CD14-positive monocyte (primary cell): ENCODE results near the gene TBXA2R. TPM values are rescaled to one million over a fixed set of nuclear protein-coding genes. Genes with fewer than 3 reads are reported as not detected.
A peak's percentile ranks its signal among the peaks of the same experiment; 100 is the strongest.

Experiments used
- DNase-seq, 3 donors: peaks; one replicate each; pipeline ENCODE4 v3.0.0-alpha.2; 2011 to 2022
- H2AFZ ChIP-seq: 2 replicates; pipeline ENCODE4 v1.6.0; 2012; ENCODE audit warnings: mild to moderate bottlenecking, low read depth, low read length, inconsistent platforms; ENCODE audit not compliant: insufficient read depth, poor library complexity, severe bottlenecking
- H3K27ac ChIP-seq, 2 donors: 1 replicate in 1 of 2; 2 replicates in 1 of 2; pipeline ENCODE4 v1.5.1; 2012 to 2013; ENCODE audit warnings: low read length in 2 of 2, control low read depth in 1 of 2, inconsistent platforms in 1 of 2, low read depth in 1 of 2, mild to moderate bottlenecking in 1 of 2
- H3K27me3 ChIP-seq, 2 donors: one replicate each; pipeline versions ENCODE4 v1.6.0 to v1.6.1; 2011 to 2013; ENCODE audit warnings: low read length in 2 of 2; ENCODE audit not compliant: control insufficient read depth in 2 of 2, insufficient read depth in 2 of 2
- H3K36me3 ChIP-seq, 2 donors: replicated peaks in 1 of 2; 1 replicate in 1 of 2; 2 replicates in 1 of 2; pipeline versions ENCODE4 v1.5.1 to v1.6.1; 2012 to 2013; ENCODE audit warnings: low read length in 2 of 2, control low read depth in 1 of 2, inconsistent platforms in 1 of 2, mild to moderate bottlenecking in 1 of 2; ENCODE audit not compliant: insufficient read depth in 2 of 2, control insufficient read depth in 1 of 2
- H3K4me1 ChIP-seq, 2 donors: 1 replicate in 1 of 2; 2 replicates in 1 of 2; pipeline versions ENCODE4 v1.5.1 to v1.6.1; 2012 to 2013; ENCODE audit warnings: low read length in 2 of 2, control low read depth in 1 of 2, inconsistent platforms in 1 of 2, mild to moderate bottlenecking in 1 of 2, moderate library complexity in 1 of 2; ENCODE audit not compliant: insufficient read depth in 2 of 2, control insufficient read depth in 1 of 2
- H3K4me2 ChIP-seq: replicated peaks from 2 replicates; pipeline ENCODE3; 2012; ENCODE audit warnings: low read length, moderate library complexity, mild to moderate bottlenecking; ENCODE audit not compliant: poor library complexity, severe bottlenecking; ENCODE audit errors: extremely low read depth
- H3K4me3 ChIP-seq, 3 experiments: fragments of 200-600 bp in 1 of 3; sonication (generic) in 1 of 3; replicated peaks in 1 of 3; 1 replicate in 2 of 3; 2 replicates in 1 of 3; pipeline ENCODE4 v1.5.1; 2011 to 2013; ENCODE audit warnings: low read length in 3 of 3, mild to moderate bottlenecking in 3 of 3, control low read depth in 2 of 3, low read depth in 2 of 3, inconsistent platforms in 1 of 3, moderate library complexity in 1 of 3
- H3K79me2 ChIP-seq: 2 replicates; pipeline ENCODE4 v1.6.0; 2012; ENCODE audit warnings: mild to moderate bottlenecking, control low read depth, inconsistent platforms, low read length, moderate library complexity; ENCODE audit not compliant: insufficient read depth
- H3K9ac ChIP-seq: 2 replicates; pipeline ENCODE4 v1.6.0; 2017; ENCODE audit warnings: low read length, mild to moderate bottlenecking; ENCODE audit not compliant: insufficient read depth, poor library complexity, severe bottlenecking
- H3K9me3 ChIP-seq, 2 donors: replicated peaks in 1 of 2; 1 replicate in 1 of 2; 2 replicates in 1 of 2; pipeline versions ENCODE4 v1.5.1 to v1.6.1; 2012 to 2013; ENCODE audit warnings: low read length in 2 of 2, control low read depth in 1 of 2; ENCODE audit not compliant: control insufficient read depth in 1 of 2, insufficient read depth in 1 of 2
- H4K20me1 ChIP-seq: 2 replicates; pipeline ENCODE4 v1.6.0; 2012; ENCODE audit warnings: mild to moderate bottlenecking, low read length, control low read depth, moderate library complexity; ENCODE audit not compliant: insufficient read depth
- H3K27ac Mint-ChIP-seq, 7 donors: one replicate each; pipeline ENCODE4 v1.8.0; 2020; ENCODE audit warnings: mild to moderate bottlenecking in 7 of 7, mixed read lengths in 7 of 7, moderate library complexity in 6 of 7, inconsistent platforms in 2 of 7
- H3K27me3 Mint-ChIP-seq, 3 donors: one replicate each; pipeline ENCODE4 v1.8.0; 2021 to 2022; ENCODE audit warnings: low read depth in 3 of 3, mild to moderate bottlenecking in 3 of 3, mixed read lengths in 3 of 3, moderate library complexity in 3 of 3, inconsistent platforms in 1 of 3
- H3K36me3 Mint-ChIP-seq, 2 donors: one replicate each; pipeline ENCODE4 v1.8.0; 2020; ENCODE audit warnings: mixed read lengths in 2 of 2, inconsistent platforms in 1 of 2, mild to moderate bottlenecking in 1 of 2
- H3K4me1 Mint-ChIP-seq: one replicate; pipeline ENCODE4 v1.8.0; 2020; ENCODE audit warnings: mild to moderate bottlenecking, mixed read lengths
- H3K4me3 Mint-ChIP-seq, 2 donors: one replicate each; pipeline ENCODE4 v1.8.0; 2020; ENCODE audit warnings: mild to moderate bottlenecking in 2 of 2, mixed read lengths in 2 of 2, moderate library complexity in 1 of 2
- H3K9me3 Mint-ChIP-seq, 7 donors: one replicate each; pipeline ENCODE4 v1.8.0; 2020 to 2022; ENCODE audit warnings: mixed read lengths in 7 of 7, mild to moderate bottlenecking in 6 of 7, moderate library complexity in 6 of 7, inconsistent platforms in 2 of 7
- WGBS: methylation state at CpG from one replicate; pipeline ENCODE4 v1.1.5; 2013; ENCODE audit warnings: missing lambda C conversion rate; ENCODE audit not compliant: insufficient coverage; 5-methylcytosine and 5-hydroxymethylcytosine counted together
- intact Hi-C, 2 donors: fragments of 100-400 bp; cut with micrococcal nuclease; formaldehyde crosslinking; loops; one replicate each; pipeline versions ENCODE4 v1.15.0 to v1.15.1; 2023
- polyA plus RNA-seq, 3 donors: library from polyadenylated mRNA; depleted of rRNA in 1 of 3; unstranded in 2 of 3; stranded (reverse) in 1 of 3; fragments of 300-500 nt in 2 of 3; fragments of >200 nt in 1 of 3; fragmentation: Illumina TruSeq in 2 of 3; gene quantifications; 1 replicate in 2 of 3; 2 replicates in 1 of 3; pipeline ENCODE4 v1.2.3, GENCODE V29; 2012 to 2021
- TF ChIP-seq, protein P1 (sequence below): fragments of 200-600 bp; IDR thresholded peaks from one replicate; pipeline ENCODE4 v1.8.0; 2022; ENCODE audit warnings: antibody characterized with exemption, mild to moderate bottlenecking

The TBXA2R gene
- polyA plus RNA-seq, 3 donors = 0.05 TPM; not detected in 2

DNA sequence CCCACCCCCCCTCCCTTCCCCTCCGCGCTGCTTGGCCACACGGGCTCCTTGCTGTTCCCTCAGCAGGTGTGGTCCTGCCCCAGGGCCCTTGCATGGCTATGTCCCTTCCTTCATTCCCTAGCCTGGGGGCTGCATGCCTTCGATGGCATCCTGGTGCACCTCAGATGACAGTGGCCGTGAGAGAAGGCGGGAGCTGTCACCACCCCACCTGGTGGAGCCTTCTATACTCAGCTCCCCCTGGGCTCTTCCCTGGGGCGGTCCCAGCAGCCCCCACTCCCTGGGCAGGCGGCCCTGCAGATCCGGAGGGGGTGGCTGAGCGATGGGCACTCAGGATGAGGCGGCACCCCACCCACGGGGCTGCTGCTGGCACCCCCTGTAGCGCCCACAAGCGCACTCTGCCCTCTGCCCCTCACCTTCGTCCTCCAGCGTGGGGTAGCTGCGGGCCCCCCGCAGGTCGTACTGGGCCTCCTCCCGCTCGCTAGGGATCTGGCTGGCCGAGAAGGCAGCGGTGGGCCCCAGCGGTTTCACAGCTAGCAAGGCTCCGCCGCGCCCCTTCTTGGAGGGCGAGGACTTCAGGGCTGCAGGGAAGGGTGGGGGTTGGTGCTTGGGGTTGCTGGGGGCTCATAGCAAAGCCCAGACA, 37.1 kb upstream of the TBXA2R start:
- H3K79me2 ChIP-seq = no peaks in the 10 kb centered on the region
- H3K36me3 Mint-ChIP-seq = peaks cover 43 to 75% of the 10 kb centered on the region in 2 donors

DNA sequence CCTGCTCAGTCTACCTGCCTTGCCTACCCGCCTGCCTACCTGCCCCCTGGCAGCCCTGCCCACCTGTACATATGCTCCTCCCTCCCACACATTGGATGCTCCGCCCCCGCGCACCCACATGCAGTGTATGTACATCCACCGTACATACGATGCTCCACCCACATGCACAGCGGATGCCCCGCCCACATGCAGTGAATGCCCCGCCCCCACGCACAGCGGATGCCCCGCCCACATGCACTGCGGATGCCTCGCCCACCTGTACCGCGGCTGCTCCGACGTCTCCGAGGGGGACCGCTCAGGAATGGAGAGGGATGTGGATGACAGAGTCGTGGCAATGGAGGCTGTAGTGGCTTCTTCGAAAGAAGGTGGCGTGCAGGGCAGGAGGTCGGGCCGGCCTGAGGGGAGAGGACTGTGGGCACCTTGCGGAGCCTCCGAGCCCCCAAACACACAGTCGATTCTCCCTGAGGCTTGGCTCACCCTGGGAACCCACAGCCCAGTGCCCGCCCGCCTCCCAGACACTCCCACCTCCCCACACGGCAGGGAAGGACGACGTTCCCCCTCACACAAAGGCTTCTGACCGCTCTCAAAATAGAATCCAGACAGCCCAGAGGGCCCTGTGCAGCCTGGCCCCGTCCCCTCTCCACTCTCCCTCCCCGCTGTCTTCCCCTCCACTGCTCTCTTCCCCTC, 36.5 kb upstream of the TBXA2R start:
- Histone ChIP-seq H3K79me2 (no peaks in the 10 kb centered on the region), H3K9me3 (no peaks in the 10 kb centered on the region), H3K9ac (no peak overlapping the region), H3K4me3 (no peak overlapping the region), H3K36me3 (peaks cover 71 to 82% of the 10 kb centered on the region in 2 donors), H3K27me3 (no peaks in the 10 kb centered on the region), H2AFZ (no peak overlapping the region), H3K4me1 (no peaks in the 10 kb centered on the region), H4K20me1 (peaks cover 6% of the 10 kb centered on the region), H3K4me2 (no peak overlapping the region), H3K27ac (no peak overlapping the region)
- no peak overlapping the region for H3K4me3 Mint-ChIP-seq
- intact Hi-C loops = no loop called here
- no peak overlapping the region for H3K27ac Mint-ChIP-seq
- peaks cover 0 to 4% (median 1%) of the 10 kb centered on the region in 7 donors for H3K9me3 Mint-ChIP-seq
- no peaks in the 10 kb centered on the region for H3K27me3 Mint-ChIP-seq
- 94% methylated on average over 28 of the region's 36 CpGs for WGBS
- no peak for DNase-seq
- H3K4me1 Mint-ChIP-seq = no peaks in the 10 kb centered on the region
- TF ChIP-seq, protein P1, sequence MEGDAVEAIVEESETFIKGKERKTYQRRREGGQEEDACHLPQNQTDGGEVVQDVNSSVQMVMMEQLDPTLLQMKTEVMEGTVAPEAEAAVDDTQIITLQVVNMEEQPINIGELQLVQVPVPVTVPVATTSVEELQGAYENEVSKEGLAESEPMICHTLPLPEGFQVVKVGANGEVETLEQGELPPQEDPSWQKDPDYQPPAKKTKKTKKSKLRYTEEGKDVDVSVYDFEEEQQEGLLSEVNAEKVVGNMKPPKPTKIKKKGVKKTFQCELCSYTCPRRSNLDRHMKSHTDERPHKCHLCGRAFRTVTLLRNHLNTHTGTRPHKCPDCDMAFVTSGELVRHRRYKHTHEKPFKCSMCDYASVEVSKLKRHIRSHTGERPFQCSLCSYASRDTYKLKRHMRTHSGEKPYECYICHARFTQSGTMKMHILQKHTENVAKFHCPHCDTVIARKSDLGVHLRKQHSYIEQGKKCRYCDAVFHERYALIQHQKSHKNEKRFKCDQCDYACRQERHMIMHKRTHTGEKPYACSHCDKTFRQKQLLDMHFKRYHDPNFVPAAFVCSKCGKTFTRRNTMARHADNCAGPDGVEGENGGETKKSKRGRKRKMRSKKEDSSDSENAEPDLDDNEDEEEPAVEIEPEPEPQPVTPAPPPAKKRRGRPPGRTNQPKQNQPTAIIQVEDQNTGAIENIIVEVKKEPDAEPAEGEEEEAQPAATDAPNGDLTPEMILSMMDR = no peak
- H3K36me3 Mint-ChIP-seq = peaks cover 48 to 75% of the 10 kb centered on the region in 2 donors

More for the DNA sequence above, 37.1 kb upstream of the TBXA2R start:
- Histone ChIP-seq H3K36me3 (peaks cover 71 to 75% of the 10 kb centered on the region in 2 donors), H4K20me1 (peaks cover 9% of the 10 kb centered on the region), H3K9ac (no peak overlapping the region), H3K9me3 (no peaks in the 10 kb centered on the region), H3K27ac (no peak overlapping the region), H3K4me2 (no peak overlapping the region), H3K4me1 (no peaks in the 10 kb centered on the region), H2AFZ (no peak overlapping the region), H3K27me3 (no peaks in the 10 kb centered on the region), H3K4me3 (no peak overlapping the region)
- Mint-ChIP-seq H3K9me3 (peaks cover 0 to 4% (median 1%) of the 10 kb centered on the region in 7 donors), H3K4me3 (no peak overlapping the region), H3K27ac (peak overlapping the region in 1 of 7 donors; percentile 19), H3K27me3 (no peaks in the 10 kb centered on the region), H3K4me1 (no peaks in the 10 kb centered on the region)
- no peak for DNase-seq
- intact Hi-C loops = no loop called here
- TF ChIP-seq, protein P1 = no peak
- 94% methylated on average over 20 of the region's 28 CpGs for WGBS
